ENCODE measurements around the gene MINDY3.
A peak's percentile ranks its signal among the peaks of the same experiment; 100 is the strongest.

The MINDY3 gene

DNA sequence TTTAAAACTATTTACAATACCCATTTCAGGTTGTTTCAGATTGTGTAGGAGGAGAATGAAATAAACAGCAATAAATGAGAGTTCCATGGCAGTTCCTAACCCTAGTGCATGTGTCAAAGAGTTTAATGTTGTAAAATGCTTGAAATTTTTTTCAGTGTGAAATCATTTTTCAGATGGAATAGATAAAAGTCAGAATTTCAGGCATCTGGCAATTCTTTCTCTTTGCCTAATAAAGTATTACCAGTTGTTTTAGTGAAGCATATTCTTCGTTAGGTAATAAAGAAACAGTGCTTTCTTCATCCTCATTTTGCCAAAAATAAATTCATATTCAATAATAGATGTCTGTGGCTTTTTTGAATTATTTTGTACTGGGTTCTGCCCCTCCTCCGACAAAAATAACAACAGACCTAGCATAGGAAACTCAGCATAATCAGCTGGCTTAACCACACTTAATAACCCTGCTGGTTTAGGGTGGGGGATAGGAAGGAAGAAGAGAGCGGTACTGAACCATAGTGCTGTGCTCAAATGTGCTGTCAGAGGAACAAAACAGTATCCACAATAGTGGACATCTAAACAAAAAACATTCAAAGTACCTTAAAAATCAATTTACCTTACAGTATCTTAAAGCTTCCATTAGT, 39.1 kb downstream of the MINDY3 start:
- Mint-ChIP-seq H3K27ac (no peak overlapping the region), H3K4me1 (peaks cover 16% of the 10 kb centered on the region), H3K4me3 (no peak overlapping the region), H3K36me3 (ENCODE audit: low read depth) (peaks cover 42% of the 10 kb centered on the region), H3K27me3 (ENCODE audit: low read depth, poor library complexity) (no peaks in the 10 kb centered on the region), H3K9me3 (no peaks in the 10 kb centered on the region)
- DNase-seq: no peak
- TF ChIP-seq, protein P1, sequence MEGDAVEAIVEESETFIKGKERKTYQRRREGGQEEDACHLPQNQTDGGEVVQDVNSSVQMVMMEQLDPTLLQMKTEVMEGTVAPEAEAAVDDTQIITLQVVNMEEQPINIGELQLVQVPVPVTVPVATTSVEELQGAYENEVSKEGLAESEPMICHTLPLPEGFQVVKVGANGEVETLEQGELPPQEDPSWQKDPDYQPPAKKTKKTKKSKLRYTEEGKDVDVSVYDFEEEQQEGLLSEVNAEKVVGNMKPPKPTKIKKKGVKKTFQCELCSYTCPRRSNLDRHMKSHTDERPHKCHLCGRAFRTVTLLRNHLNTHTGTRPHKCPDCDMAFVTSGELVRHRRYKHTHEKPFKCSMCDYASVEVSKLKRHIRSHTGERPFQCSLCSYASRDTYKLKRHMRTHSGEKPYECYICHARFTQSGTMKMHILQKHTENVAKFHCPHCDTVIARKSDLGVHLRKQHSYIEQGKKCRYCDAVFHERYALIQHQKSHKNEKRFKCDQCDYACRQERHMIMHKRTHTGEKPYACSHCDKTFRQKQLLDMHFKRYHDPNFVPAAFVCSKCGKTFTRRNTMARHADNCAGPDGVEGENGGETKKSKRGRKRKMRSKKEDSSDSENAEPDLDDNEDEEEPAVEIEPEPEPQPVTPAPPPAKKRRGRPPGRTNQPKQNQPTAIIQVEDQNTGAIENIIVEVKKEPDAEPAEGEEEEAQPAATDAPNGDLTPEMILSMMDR (IDR thresholded peaks at IDR 0.05): no peak

- H3K27me3 Mint-ChIP-seq (ENCODE audit: low read depth, poor library complexity): no peaks in the 10 kb centered on the region
- peaks cover 11% of the 10 kb centered on the region for H3K4me1 Mint-ChIP-seq
- TF ChIP-seq, protein P1 (IDR thresholded peaks at IDR 0.05): no peak
- H3K36me3 Mint-ChIP-seq (ENCODE audit: low read depth): peaks cover 45% of the 10 kb centered on the region
- no peak for DNase-seq
- H3K4me3 Mint-ChIP-seq: no peak overlapping the region
- H3K9me3 Mint-ChIP-seq: no peaks in the 10 kb centered on the region
- H3K27ac Mint-ChIP-seq: peak overlapping the region; percentile 76
Observed at GRCh38 chr10:15817409-15818046, 42.8 kb downstream of the MINDY3 start.

DNA sequence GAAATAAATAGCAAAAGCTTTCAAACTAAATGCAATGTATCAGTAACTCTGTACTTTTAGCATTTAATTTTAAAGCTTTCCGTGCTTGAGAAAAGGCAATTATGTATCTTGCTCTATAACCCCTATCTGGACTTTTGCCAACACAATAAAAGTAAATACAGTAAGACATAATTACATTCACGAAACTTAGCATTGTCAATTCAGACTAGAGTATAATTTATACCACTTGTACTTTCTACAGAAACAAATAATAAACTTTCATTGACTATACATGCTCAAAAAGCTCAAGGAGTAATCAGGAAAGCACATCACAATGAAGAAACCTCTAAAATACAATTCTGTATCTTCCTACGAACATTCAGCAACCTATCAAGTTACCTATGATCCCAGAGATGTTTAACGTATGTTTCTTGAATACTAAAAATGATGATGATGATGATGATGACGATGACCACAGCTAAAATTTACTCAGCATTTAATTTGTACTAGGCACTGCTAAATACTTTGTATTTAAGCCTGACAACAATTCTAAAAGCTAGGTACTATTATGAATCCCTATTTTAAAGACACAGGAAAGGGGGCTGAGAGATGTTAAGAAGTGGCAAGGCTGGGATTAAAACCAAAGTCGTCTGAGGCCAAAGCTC, 44.9 kb downstream of the MINDY3 start:
- peaks cover 38% of the 10 kb centered on the region for H3K36me3 Mint-ChIP-seq (ENCODE audit: low read depth)
- no peak overlapping the region for H3K4me3 Mint-ChIP-seq
- peaks cover 5% of the 10 kb centered on the region for H3K4me1 Mint-ChIP-seq
- TF ChIP-seq, protein P1 (IDR thresholded peaks at IDR 0.05): no peak
- DNase-seq: no peak
- H3K27ac Mint-ChIP-seq: no peak overlapping the region
- H3K9me3 Mint-ChIP-seq: no peaks in the 10 kb centered on the region
- no peaks in the 10 kb centered on the region for H3K27me3 Mint-ChIP-seq (ENCODE audit: low read depth, poor library complexity)

DNA sequence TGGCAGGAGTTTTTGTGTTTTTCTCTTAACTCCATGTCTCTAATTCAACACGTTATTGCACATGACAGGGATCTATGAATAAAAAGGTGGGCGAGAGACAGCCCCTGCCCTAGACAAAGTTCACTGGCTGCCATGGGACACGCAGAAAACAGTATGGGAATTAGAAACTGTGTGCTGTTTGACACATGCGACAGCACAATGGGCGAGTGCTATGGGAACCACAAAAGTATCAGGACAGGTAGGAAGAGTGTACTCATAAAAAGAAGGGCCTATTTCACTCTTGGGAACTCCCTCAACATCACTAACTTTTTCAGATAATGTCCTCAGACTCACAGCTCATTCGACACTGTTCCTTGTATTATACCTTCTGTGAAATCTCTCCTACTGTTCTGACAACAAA, 45.7 kb downstream of the MINDY3 start:
- no peak for DNase-seq
- H3K36me3 Mint-ChIP-seq (ENCODE audit: low read depth): peaks cover 30% of the 10 kb centered on the region
- peaks cover 7% of the 10 kb centered on the region for H3K4me1 Mint-ChIP-seq
- TF ChIP-seq, protein P1 (IDR thresholded peaks at IDR 0.05): no peak
- no peaks in the 10 kb centered on the region for H3K27me3 Mint-ChIP-seq (ENCODE audit: low read depth, poor library complexity)
- no peak overlapping the region for H3K4me3 Mint-ChIP-seq
- peak overlapping the region; percentile 58 for H3K27ac Mint-ChIP-seq
- H3K9me3 Mint-ChIP-seq: no peaks in the 10 kb centered on the region

DNA sequence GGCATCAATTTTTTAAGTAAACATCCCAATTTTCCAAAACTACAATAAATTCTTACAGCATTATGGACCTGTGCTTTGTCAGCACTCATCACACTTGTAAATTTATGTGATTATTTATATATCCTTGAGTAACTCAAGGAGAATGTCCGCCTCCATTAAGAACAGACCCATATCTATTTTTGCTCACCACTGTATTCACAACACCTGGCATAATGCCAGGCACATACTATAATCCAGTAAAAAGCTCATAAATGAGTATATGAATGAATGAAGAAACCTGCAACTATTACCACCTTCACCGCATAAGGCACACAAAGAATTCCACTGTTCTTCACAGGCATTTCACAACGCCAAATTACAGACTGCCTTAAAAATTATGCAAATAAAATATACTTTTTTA, 46.9 kb downstream of the MINDY3 start:
- H3K36me3 Mint-ChIP-seq (ENCODE audit: low read depth): peaks cover 23% of the 10 kb centered on the region
- no peak overlapping the region for H3K4me3 Mint-ChIP-seq
- H3K27ac Mint-ChIP-seq: no peak overlapping the region
- H3K9me3 Mint-ChIP-seq: no peaks in the 10 kb centered on the region
- H3K27me3 Mint-ChIP-seq (ENCODE audit: low read depth, poor library complexity): no peaks in the 10 kb centered on the region
- TF ChIP-seq, protein P1 (IDR thresholded peaks at IDR 0.05): no peak
- H3K4me1 Mint-ChIP-seq: peaks cover 19% of the 10 kb centered on the region
- no peak for DNase-seq

Data from nephron progenitor cell (in vitro differentiated cells).